ENCODE measurements around the gene UPK2.

Gene UPK2

DNA sequence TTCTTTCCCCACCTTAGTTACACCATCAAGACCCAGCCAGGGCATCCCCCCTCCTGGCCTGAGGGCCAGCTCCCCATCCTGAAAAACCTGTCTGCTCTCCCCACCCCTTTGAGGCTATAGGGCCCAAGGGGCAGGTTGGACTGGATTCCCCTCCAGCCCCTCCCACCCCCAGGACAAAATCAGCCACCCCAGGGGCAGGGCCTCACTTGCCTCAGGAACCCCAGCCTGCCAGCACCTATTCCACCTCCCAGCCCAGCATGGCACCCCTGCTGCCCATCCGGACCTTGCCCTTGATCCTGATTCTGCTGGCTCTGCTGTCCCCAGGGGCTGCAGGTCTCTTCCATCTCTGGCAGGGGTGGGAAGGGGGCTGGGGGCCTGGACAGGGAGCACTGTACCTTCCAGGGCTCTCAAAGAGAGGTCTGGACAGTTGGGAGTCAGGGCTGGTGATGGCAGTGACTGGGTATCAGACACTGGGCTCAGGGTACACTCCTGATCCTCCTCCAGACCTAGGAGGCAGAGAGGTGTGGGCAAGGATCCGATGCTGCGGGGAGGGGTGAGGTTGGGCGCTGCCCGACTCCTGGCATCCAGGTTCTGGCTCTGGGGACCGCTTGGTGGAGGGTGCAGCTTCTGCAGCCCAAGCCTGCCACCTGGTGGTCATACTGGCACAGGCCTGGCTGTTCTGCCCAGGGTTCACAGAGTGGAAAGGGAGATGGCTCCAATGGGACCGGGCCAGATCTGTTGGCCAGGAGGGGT is at the start of gene UPK2:
Gene UPK2, plus strand, starts transcription at position 205 of the 753 bp plus-strand sequence. Its CDS starts 53 bp downstream, at position 258.
- peak; percentile 62 to 73 for DNase-seq

DNA sequence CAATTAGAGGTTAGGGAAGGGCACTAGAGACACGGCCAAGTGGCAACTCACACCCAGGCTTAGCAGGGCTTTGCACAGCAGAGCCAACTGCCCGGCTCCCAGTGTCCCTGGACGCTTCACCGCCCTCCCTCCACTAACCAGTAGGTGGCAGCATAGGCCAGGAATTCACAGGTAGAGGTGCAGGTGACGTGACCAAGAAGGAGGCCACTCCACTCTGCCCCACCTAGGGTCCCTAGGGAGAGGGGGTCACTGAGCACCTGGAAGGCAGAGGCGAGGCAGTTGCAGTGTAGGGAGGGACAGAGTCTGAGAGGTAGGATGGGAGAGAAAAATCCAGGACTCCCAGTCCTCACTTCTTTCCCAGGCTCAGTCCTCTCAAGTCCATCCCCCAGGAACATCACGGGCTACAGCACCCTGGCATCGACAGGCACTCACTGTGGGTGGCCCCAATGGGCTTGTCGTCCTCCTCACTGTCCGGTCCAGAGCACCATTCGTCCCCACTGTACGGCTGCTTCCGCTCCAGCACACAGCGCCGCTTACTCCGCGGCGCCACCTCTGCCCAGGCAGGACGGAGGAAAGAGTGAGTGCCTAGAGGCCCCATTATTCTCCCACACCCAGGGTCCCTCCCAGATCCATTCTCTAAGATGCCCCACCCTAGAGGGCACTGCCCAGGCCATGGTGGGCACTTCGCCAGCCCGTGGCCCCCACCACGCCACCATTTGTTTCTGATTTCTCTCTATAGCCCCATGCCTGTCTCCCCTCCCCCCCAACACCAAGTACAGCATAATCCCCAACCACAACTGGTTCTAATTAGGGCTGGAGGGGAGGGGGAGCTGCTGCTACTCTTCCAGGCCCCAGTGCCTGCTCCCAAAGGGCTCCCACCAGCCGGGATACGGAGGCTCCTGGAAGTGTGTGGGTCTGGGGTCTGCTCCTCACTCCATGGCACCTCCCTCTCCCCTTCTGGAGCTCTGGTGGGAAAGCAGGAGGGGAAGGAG is 48.8 kb upstream of the UPK2 start:
- peak; percentile 61 to 66 for DNase-seq

DNA sequence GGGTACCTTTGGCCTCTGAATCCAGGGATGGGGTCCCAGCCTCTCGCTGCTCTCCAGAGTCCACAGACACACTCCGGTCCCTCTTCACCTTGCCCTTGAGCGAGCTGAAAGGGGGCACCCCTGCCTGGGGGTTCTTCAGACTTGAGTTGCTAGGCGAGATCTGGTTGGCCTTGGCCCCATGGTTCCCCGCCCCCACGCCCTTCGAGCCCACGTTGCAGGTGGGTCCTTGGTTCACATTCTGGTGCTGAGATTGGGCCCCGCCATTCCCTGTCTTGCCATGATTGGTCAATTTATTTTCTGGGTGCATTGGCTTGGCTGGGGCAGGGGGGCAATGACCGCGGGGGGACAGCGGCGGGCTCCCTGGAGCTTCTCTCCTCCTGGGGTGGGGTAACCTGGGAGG is 47.8 kb upstream of the UPK2 start:
- no peak for DNase-seq

DNA sequence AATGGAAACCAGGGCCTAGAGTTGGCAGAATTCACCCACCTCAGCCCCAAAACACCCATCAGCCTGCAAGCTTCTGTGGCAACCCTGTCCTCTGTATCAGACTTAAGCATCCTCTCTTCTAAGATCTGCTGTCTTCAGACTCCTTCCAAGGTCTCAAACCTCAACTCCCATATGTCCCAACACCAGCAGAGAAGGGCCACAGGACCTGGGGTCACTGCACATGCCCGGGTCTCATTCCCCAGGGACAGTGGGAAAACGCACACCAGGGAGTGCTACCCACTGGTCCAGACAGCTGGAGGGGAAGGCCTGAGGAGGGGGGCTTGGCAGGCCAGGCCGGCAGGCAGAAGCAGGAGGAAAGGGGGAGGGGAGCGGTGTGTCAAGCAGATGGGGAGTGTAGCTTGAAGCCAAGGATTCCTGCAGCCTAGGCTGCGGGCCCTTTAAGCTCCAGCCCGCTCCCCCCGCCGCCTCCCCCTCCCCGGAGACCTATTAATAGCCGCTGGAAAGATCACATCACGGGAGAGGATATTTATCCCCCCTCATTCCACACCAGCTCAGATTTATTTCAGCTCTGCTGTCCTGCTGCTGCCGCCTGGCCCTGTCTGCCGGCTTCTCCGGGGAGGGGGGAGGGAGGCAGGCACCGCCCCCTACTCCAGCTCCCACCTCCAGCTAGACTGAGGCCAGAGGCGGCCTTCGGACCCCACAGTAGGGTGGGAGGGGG is 47.0 kb upstream of the UPK2 start:
- DNase-seq, result no peak

DNA sequence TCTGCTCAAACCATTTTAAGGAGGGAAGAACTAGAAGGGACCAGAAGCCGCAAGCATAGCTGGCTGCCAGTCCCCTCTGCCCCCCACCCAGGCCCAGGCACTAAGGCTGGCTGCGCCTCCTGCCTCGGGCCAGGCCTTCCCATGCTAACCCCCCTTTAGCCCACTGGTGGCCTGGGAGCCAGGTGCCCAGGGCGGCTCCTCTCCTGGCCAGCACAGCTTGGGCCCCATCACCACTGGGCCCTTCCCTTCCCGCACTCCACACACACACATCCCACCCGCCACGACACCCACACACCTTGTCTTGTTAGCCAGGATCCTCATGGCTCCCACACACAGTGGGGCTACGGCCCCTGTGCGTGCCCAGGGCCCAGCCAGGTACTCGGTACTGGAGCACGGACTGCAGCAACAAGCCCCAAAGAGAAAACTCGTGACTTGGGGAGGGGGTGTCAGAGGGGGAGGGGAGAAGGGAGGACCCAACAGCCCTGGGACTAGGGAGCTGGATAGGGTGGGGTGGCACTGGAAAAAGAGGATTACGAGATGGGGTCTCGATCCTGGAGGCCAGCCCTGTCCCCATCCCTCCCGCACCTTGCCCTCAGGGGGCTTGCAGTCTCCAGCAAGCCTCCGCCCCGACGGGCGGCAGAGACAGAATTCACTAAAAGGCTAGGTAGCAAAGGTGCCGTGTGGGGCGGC is 46.3 kb upstream of the UPK2 start:
- DNase-seq, result no peak

DNA sequence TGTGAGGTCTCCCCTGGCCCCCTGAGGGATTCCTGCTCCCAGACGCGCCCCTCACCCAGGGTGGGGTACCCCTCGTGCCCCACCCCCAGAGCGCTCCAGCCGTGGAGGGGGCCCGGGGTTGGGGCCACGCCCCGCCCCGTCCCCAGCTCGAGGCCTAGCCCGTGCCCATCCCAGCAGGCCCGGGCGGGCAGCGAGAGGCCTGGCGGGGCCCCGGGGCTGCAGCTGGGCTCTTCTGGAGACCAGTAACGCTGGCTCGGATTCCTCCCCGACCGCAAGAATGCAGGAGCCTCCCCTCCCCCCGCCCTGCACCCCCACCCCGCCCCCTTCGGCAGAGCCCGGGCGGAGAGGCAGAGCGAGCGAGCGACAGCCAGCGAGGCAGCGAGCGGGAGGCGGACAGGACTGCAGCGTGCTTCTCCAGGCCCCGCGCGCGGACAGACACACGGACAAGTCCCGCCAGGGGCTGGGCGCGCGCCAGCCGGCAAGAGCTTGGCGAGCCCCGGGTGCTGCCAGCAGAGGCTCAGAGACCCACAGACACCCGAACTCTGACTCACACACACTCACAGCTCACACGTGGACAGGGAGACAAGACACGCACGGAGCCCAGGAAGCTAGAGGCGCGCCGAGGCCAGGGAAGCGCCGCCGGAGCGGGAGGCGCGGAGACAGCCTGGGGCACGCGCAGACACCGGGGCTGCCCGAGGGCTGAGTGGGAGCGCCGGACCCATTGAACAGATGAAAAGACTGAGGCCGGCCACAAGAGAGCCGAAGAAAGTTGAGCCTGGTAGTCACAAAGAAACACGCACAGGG is 45.6 kb upstream of the UPK2 start:
- no peak for DNase-seq

DNA sequence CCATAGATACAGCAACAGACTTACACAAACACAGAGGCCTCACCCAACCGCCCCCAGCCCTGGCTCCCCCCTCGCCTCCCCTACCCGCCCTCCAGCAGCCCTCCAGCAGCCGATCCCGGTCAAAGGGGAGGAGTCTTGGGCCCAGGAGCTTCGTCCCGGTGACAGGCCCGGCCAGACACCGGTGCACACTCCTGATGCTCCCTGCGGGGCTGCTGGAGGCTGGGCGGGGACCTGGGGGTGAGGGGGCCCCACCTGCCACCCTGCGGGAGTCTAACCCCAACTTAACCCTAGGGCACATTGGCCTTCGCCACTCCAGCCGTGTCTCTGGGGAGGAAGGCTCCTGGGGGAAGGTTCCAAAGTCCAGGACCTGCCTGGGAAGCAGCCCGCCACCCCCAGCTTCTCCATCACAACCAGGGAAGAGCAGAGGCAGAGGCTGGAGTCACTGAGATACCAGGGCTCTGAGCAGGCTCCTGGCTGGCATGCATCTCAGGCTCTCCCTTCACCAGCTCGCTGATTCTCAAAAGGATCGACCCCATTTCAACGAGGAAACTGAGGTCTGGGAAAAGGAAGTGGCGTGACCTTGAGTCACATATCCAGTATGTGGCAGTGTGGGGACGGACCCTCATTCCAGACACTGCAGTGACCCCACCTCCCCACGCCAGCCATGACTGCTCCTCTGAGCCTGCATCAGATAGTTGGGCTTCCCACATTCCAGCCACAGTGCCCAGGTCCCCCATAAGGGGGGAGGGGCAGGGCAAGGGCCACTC is 44.8 kb upstream of the UPK2 start:
- DNase-seq, result no peak

DNA sequence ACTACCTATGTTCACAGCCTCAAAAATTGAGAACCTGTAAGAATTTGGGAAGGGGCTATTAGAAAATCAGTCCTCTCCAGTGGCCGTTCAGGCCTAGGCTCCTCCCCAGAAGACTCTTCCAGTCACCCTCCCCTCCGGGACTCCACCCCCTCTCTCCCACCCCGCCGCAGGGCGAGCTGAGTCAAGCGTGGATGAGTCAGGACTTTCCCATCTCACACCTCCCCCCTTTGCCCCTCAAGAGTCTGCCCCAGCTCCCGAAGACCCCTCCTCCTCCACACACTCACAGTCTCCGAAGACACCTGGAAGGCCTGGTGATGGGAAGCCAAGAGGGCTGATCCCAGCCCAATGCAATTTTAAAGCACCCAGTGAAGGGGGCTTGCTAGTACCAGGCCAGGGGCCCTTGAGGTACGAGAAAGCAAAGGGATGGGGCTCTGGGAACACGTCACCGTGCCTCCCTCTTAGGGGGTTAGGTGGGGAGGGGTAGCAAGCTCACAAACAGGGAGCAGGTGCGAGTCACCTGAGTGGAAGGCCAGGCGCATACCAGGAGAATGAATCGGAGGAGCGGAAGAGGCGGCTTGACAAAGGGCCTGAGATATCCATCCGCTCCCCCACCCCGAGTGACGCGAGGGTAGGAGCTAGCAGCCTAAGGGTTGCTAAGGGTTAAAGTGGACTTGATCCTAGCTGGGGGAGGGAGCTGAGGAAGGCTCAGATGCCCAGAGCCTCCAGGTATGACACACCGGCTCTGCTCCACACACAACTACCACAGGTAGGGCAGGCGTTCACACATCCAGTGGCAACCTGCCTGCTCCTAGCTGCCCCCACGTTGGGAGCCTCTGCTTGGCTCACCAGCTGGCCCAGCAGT is 44.0 kb upstream of the UPK2 start:
- DNase-seq, result no peak

DNA sequence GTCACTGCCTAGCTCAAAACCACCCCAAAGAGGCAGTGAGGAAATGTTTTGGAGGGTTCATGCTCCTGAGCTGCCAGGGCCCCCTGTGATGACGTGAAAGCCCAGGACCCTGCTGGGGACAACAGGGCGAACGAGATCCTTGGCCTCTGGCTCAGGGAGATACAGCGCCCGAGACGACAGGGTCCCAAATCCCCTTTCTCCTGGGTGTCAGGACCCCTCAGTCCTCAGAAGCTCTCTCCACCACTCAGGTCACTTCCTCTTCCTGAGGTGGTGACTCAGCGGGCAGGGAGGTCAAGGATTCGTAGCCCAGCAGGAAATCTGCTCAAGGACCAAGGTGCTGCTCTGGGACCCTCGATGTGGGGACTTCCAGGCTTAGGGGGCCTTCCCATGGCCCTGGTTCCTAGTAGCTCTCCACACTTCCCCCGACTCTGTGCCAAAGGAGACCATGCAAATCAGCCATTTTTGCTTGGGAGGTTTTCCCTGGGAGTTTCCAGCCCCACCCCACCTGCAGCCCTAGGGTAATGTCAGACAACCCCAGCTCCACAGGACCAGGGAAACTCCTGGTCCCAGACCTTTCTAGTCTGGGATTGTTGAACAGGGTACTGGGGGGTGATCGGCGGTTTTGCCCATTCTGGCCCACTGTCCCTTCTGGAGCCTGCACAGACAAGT is 43.2 kb upstream of the UPK2 start:
- peak in 1 of 2 experiments; percentile 16 for DNase-seq

DNA sequence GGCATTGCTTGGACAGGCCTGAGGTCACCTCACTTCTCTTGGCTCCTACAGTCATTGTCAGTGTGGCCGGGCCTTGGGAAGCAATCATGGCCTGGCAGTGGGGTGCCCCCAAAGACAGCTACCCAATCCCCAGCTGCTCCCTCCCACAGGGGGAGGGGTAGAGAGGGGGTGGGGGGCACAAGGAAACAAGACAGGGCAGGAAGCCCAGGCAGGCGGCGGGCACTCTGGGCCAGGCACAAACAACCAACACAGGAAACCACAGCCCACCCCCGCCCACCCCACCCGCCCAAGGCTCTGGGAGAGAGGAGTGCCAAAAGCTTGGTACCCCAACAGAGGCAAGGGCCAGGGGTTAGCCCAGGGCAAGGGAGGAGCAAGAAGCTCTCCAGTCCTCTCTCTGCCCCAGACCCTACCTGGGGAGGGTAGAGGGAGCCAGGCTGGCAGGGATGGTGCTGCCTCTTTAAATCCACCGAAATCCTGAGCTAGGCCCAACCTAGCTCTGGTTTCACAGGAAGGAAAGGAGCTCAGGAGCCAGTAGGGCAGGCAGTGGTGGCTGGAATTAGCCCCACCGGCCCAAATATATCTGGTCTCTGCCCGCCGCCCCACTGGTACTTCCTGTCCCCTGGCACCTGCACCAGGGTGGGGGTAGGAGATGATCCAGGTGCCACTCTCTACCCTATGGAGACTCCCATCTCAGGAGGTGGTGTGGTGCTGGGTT is 42.5 kb upstream of the UPK2 start:
- DNase-seq, result peak; percentile 28 to 29

DNA sequence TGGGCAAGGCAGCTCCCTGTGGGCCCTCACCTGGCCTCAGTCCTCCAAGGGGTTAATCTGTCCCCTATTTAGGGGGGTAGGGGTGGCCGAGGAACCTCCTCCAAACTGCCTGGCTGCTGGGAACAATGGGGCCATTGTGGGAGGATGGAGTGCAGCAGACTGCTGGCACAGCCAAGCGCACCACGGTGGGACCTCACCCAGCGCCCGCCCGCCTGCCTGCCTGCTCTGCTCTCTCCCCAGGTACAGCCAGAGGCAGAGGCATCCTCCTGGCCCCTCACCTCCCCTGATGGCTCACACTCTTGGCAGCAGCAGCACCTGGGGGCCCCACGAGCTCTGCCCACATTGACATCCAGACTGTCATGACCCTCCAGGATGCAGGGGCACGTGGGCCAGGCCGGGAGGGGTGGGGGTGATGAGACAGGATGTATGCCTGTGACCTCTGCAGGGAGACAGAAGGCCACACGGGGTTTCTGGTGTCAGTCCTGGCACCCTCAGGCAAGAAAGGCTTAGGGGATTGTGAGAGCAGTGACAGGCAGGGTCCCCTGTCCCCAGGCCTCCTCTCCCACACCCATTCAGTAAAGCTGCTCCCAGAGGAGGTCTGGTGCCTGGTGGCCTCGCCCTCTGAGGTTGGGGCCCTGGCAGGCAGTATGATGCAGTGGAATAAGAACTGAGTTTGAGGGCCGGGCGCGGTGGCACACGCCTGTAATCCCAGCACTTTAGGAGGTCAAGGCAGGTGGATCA is 41.8 kb upstream of the UPK2 start:
- no peak for DNase-seq

DNA sequence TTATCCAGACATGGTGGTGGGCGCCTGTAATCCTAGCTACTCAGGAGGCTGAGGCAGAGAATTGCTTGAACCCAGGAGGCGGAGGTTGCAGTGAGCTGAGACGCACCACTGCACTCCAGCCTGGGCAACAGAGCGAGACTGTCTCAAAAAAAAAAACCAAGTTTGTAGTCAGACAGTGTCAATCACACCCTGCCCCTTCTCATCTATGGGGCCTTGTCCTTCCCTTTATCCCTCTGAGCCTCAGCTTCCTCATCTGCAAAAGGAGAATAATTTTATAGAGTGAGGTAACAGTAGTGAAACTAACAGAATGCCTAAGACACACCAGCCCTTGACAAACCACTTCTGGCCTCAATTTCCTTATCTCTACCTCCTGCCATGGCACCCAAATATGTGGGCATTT is 41.1 kb upstream of the UPK2 start:
- peak; percentile 13 to 28 for DNase-seq

DNA sequence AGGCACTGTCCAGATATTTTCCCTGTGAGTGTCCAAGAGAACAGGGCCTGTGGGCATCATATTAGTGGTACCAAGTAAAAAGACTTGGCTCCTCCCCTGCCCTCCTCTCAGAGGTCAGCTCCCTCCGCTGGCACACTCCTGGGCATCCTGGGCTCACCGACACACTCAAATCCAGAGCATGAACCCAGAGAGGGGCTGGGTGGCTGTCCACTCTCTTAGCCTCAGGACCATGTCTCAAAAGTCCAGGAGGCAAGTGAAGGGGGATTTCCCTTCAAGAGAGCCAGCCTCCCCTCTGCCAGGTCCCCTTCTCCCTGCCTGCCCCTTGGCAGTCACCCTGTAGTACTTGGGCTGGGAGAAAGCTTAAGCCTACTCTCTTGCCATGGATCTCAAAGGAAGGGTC is 40.7 kb upstream of the UPK2 start:
- no peak for DNase-seq

DNA sequence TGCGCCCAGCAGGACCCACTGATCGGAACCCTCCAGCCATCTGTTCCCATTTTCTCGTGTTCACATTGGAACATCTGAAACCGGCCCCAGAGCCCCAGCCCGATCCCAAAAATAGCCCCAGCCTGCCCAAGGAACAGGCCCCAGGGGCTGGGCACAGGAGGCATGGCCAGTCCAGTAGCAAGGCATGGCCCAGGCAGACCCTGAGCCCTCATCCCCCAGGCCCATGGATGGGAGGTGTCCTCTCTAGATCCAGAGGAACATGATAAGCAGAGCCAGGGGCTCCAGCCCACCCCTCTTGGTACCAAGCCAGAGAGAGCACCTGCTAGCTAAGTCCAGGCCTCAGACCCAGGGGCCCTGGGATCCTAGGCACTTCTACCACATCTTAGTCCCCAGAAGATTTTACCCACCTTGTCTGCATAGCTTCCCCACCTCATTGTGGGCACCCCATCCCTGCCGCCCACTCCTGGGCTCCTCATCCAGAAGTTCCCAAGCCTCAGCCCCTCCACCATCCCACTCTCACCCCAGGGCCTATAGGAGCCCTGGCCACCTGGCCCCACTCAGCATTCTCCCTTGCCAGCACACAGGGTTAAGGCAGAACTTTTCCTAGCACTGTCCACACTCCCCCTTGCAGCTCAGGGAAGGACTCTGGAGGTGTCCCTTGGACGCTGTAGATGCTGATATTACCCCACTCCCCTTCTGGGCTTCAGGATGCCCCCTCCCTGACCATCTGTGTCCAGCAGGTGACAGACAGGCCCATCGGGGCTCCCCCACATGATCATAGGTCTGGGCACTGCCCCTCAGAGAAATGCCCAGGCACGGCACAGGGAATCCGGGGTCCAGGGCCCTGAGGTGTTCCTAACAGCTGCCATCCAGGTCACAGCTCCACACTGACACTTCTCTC is 39.9 kb upstream of the UPK2 start:
- no peak for DNase-seq

DNA sequence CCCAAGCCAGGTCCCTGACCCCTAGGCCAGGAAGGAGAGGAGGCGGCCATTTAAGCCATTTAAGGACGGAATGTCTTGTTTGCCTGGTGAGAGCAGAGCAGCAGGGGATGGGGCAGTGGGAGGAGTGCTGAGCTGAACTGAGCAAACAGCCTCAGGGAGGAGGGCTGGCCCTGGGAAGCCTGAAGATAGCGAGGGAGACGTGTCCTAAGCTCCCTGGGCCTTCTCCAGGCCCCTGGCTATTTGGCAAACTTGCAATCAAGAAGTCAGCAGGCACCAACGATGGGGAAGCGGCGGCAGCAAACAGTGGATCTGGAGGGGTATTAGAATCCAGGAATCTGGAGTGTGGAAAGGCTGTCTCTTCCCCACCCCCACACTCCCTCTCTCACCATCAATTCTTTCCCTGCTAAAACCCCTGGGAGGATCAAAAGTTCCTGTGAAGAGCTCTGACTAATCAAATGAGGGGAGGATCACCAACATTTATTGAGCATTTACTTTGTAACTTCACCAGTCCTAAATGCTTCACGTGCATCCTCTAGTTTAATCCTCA is 39.2 kb upstream of the UPK2 start:
- DNase-seq, result no peak

DNA sequence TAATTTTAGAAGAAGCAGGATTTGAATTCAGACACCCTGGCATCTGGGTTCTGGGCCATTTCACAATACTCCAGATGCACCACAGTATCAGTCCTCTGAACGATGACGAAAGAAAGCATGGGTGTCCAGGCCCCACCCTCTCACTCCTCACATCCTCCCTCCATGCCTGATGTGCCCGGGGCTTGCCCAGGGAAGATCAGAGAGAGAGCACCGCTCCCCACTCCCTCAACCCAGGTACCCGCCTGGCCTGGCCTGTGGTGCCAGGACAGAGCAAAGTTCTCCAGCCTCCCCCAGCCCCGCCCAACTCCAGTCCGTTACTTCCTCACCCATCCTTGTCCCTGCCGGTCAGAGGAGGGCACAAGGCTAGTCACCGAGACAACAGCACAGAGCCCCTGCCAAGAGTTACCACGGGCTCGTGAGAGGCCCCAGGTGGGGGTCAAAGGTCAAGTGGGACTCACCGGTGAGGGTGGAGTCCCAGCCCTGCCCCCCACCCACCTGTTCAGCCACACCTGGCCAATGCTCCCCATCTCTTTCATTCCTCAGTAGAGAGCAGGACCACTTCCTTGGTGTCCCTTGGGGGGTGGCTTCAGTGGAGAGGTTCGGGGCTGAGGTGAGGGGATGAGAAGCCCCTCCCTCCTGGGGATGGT is 38.5 kb upstream of the UPK2 start:
- peak in 1 of 2 experiments; percentile 14 for DNase-seq

Data from Kasumi-1 (cell line).